CD4-positive, alpha-beta T cell (primary cell): ENCODE data around the gene TDO2. TPM values are rescaled to one million over a fixed set of nuclear protein-coding genes. Genes with fewer than 3 reads are reported as not detected.

Source experiments
- ATAC-seq: fragments of 200-7000 bp; cut with Tn5 transposase; one replicate; pipeline ENCODE4 v1.10.0; 2022; ENCODE audit warnings: mild to moderate bottlenecking; ENCODE audit not compliant: poor library complexity
- CTCF ChIA-PET: fragments of 350-600 bp; sonication (Branson Sonifier 250); formaldehyde crosslinking; loops from one replicate; lab custom pipeline; 2021; ENCODE audit warnings: antibody characterized with exemption, inconsistent platforms; lab: Charles Lee
- POLR2A ChIA-PET: fragments of 350-600 bp; sonication (Branson Sonifier 250); formaldehyde crosslinking; loops from one replicate; lab custom pipeline; 2021; ENCODE audit warnings: antibody characterized with exemption, inconsistent platforms; lab: Charles Lee
- DNase-seq, 14 experiments: peaks; one replicate each; pipeline ENCODE4 v3.0.0-alpha.2; 2013 to 2020; ENCODE audit warnings: mixed read lengths in 2 of 14
- H3K27ac ChIP-seq, 2 donors: one replicate each; pipeline versions ENCODE4 v1.5.1 to v1.7.0; 2013; ENCODE audit warnings: low read length in 2 of 2, low read depth in 1 of 2, mild to moderate bottlenecking in 1 of 2
- H3K27me3 ChIP-seq, 2 experiments: 1 replicate in 1 of 2; 2 replicates in 1 of 2; pipeline versions ENCODE4 v1.6.1 to v1.7.0; 2013; ENCODE audit warnings: low read length in 2 of 2, control low read depth in 1 of 2, mild to moderate bottlenecking in 1 of 2, moderate library complexity in 1 of 2; ENCODE audit not compliant: insufficient read depth in 2 of 2, control insufficient read depth in 1 of 2
- H3K36me3 ChIP-seq: one replicate; pipeline ENCODE4 v1.6.1; 2013; ENCODE audit warnings: low read length, control low read depth; ENCODE audit not compliant: insufficient read depth
- H3K4me1 ChIP-seq: one replicate; pipeline ENCODE4 v1.6.1; 2013; ENCODE audit warnings: low read length, control low read depth; ENCODE audit not compliant: insufficient read depth
- H3K4me3 ChIP-seq: one replicate; pipeline ENCODE4 v1.5.1; 2013; ENCODE audit warnings: mild to moderate bottlenecking, low read length, moderate library complexity
- H3K9me3 ChIP-seq, 2 experiments: 1 replicate in 1 of 2; 2 replicates in 1 of 2; pipeline versions ENCODE4 v1.6.1 to v1.7.0; 2013; ENCODE audit warnings: low read length in 2 of 2, mild to moderate bottlenecking in 2 of 2, control low read depth in 1 of 2, moderate library complexity in 1 of 2; ENCODE audit not compliant: control insufficient read depth in 1 of 2, insufficient read depth in 1 of 2
- H3K27ac Mint-ChIP-seq: one replicate; pipeline ENCODE4 v1.8.0; 2020; ENCODE audit warnings: mixed read lengths
- H3K27me3 Mint-ChIP-seq: one replicate; pipeline ENCODE4 v1.8.0; 2021; ENCODE audit warnings: mixed read lengths
- H3K36me3 Mint-ChIP-seq: one replicate; pipeline ENCODE4 v1.8.0; 2021; ENCODE audit warnings: low read depth, mixed read lengths
- H3K4me1 Mint-ChIP-seq: one replicate; pipeline ENCODE4 v1.8.0; 2021; ENCODE audit warnings: low read depth, mixed read lengths
- H3K4me3 Mint-ChIP-seq: one replicate; pipeline ENCODE4 v1.8.0; 2020; ENCODE audit warnings: mild to moderate bottlenecking, mixed read lengths
- H3K9me3 Mint-ChIP-seq: one replicate; pipeline ENCODE4 v1.8.0; 2020; ENCODE audit warnings: mixed read lengths
- CTCF ChIP-seq: fragments of 200-600 bp; IDR thresholded peaks from one replicate; pipeline ENCODE4 v1.8.0; 2022; ENCODE audit warnings: antibody characterized with exemption, mild to moderate bottlenecking
- intact Hi-C, 2 experiments: fragments of 100-400 bp; cut with DNase I in 1 of 2; cut with micrococcal nuclease in 1 of 2; formaldehyde crosslinking; loops; one replicate each; pipeline versions ENCODE4 v1.15.1 to v1.9.0; 2023 to 2025; cut with DNase I, micrococcal nuclease
- total RNA-seq, 174 experiments: library from RNA in 2 of 174; stranded (reverse) in 2 of 174; gene quantifications; one replicate each; pipeline ENCODE4 v1.2.3 and lab custom pipeline; 2021 to 2026

The TDO2 gene
- total RNA-seq, 2 experiments from 2014 or later, result not detected

GRCh38 chr4:155924637-155925036 lies 21.1 kb downstream of the TDO2 start:
- Mint-ChIP-seq H3K27me3 (no peaks in the 10 kb centered on the region), H3K27ac (no peak overlapping the region), H3K36me3 (peaks cover 57% of the 10 kb centered on the region), H3K4me1 (no peaks in the 10 kb centered on the region), H3K9me3 (no peaks in the 10 kb centered on the region), H3K4me3 (no peak overlapping the region)
- Histone ChIP-seq H3K9me3 (no peaks in the 10 kb centered on the region), H3K36me3 (peaks cover 7% of the 10 kb centered on the region), H3K27me3 (no peaks in the 10 kb centered on the region), H3K4me3 (no peak overlapping the region), H3K27ac (no peak overlapping the region), H3K4me1 (no peaks in the 10 kb centered on the region)
- DNase-seq (no peak), ATAC-seq (no peak)
- intact Hi-C loops, result no loop called here
- ChIA-PET POLR2A (no interaction called here), CTCF (no interaction called here)
- no peak for TF ChIP-seq CTCF

GRCh38 chr4:155929833-155930232 lies 26.3 kb downstream of the TDO2 start:
- H3K27ac ChIP-seq, result no peak overlapping the region
- no peaks in the 10 kb centered on the region for H3K27me3 ChIP-seq
- H3K4me3 ChIP-seq, result no peak overlapping the region
- ChIA-PET CTCF (no interaction called here), POLR2A (no interaction called here)
- ATAC-seq (no peak), DNase-seq (no peak)
- Mint-ChIP-seq H3K4me3 (no peak overlapping the region), H3K27me3 (no peaks in the 10 kb centered on the region), H3K4me1 (no peaks in the 10 kb centered on the region), H3K36me3 (peaks cover 78% of the 10 kb centered on the region), H3K27ac (no peak overlapping the region), H3K9me3 (peaks cover 4% of the 10 kb centered on the region)
- H3K9me3 ChIP-seq, result no peaks in the 10 kb centered on the region
- TF ChIP-seq CTCF, result no peak
- H3K36me3 ChIP-seq, result peaks cover 7% of the 10 kb centered on the region
- no peaks in the 10 kb centered on the region for H3K4me1 ChIP-seq
- intact Hi-C loops, result no loop called here

GRCh38 chr4:155930330-155930729 lies 26.8 kb downstream of the TDO2 start:
- H3K27ac Mint-ChIP-seq, result no peak overlapping the region
- no peaks in the 10 kb centered on the region for H3K9me3 ChIP-seq
- ATAC-seq (no peak), DNase-seq (no peak)
- H3K4me3 Mint-ChIP-seq, result no peak overlapping the region
- H3K4me3 ChIP-seq, result no peak overlapping the region
- no peak for TF ChIP-seq CTCF
- ChIA-PET CTCF (no interaction called here), POLR2A (no interaction called here)
- H3K36me3 Mint-ChIP-seq, result peaks cover 78% of the 10 kb centered on the region
- no peaks in the 10 kb centered on the region for H3K27me3 Mint-ChIP-seq
- no peak overlapping the region for H3K27ac ChIP-seq
- H3K4me1 ChIP-seq, result no peaks in the 10 kb centered on the region
- H3K4me1 Mint-ChIP-seq, result no peaks in the 10 kb centered on the region
- peaks cover 7% of the 10 kb centered on the region for H3K9me3 Mint-ChIP-seq
- H3K36me3 ChIP-seq, result peaks cover 7% of the 10 kb centered on the region
- intact Hi-C loops, result no loop called here
- H3K27me3 ChIP-seq, result no peaks in the 10 kb centered on the region
